NOMO-1 (cell line): Measurements from ENCODE around the gene SORT1.
A peak's percentile ranks its signal among the peaks of the same experiment; 100 is the strongest.
"Not testable (repeated sequence)": the region's sequence is repeated elsewhere in the genome, so short reads cannot be mapped to it uniquely, and the experiment has no call there.

Experiments used
- DNase-seq, 2 experiments: peaks; one replicate each; lab custom pipeline; 2025; ENCODE audit not compliant: unreplicated experiment in 2 of 2; lab: John Stamatoyannopoulos, UW

Gene SORT1

DNA sequence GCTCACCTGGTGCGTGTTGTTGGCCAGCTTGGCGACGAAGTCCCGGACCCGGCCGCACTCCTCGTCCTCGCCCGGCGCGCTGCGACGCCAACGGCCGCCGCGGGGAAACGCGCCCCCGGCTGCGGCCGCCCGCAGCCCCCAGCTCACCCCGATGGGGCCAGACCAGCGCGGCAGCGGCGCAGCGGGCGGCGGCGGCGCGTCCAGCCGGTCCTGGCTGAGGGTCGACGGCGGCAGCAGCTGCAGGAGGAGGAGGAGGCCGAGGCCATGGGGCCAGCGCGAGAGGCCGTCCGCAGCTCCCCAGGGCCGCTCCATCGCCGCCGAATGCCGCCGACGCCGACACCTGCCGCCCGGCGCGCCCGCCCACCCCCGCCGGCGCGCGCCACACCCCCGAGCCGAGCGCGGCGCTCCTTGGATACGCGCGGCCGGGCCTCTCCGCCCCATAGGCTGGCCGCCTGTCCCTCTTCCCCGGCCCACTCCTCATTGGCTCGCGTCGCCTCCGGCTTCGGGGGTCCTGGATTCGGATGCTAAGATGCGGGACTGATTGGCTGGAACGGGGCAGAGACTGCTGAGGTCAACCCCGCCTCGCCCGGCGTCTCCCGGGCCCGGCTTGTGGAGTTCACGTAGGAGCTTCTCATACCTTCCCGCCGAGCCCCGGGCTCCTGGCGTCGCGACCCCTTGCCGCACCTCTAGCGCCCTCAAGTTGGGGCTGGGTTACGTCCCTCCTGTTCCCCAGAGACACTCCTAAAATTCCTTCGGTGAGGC is at the start of gene SORT1:
SORT1 (minus strand) TSS at position 338 of the 762 bp plus-strand sequence; CDS start at position 312, 26 bp downstream.
- peak; percentile 72 to 85 for DNase-seq

- DNase-seq = not testable (repeated sequence)
Measured at GRCh38 chr1:109445949-109446695, 48.4 kb upstream of the SORT1 start.

DNA sequence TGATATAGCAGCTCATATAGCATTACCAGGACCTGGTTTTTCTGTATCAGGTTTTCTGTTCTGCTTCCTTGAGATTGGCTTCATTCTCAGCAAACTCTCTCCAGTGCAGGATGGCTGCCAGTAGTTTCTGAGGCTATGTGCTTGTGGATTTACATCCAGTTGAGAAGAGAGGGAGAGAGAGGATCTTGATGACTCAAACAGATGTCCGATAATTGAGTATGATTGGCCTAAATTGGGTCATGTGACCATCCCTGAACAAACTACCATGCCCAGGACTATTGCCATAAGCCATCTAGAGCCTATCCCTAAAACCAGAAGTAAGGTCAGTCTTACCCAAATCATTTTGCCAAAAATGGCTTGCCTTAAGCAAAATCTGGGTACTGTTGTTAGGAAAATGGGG is 46.6 kb upstream of the SORT1 start:
- DNase-seq = no peak

- no peak for DNase-seq
Measured at GRCh38 chr1:109443476-109443875, 45.8 kb upstream of the SORT1 start.

GRCh38 chr1:109441069-109441468 is 43.4 kb upstream of the SORT1 start:
- DNase-seq = no peak

GRCh38 chr1:109438798-109439297 is 41.1 kb upstream of the SORT1 start:
- peak; percentile 17 to 57 for DNase-seq

- no peak for DNase-seq
Measured at GRCh38 chr1:109434484-109434883, 36.8 kb upstream of the SORT1 start.

DNA sequence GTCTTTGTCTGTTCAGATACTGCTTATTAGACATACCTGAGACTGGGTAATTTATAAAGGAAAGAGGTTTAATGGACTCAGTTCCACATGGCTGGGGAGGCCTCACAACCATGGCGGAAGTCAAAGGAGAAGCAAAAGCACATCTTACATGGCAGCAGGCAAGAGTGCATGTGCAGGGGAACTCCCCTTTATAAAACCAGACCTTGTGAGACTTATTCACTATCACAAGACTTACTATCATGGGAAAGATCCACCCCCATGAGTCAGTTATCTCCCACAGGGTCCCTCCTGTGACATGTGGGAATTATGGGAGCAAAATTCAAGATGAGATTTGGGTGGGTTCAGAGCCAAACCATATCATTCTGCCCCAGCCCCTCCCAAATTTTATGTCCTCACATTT is 35.6 kb upstream of the SORT1 start:
- no peak for DNase-seq

DNA sequence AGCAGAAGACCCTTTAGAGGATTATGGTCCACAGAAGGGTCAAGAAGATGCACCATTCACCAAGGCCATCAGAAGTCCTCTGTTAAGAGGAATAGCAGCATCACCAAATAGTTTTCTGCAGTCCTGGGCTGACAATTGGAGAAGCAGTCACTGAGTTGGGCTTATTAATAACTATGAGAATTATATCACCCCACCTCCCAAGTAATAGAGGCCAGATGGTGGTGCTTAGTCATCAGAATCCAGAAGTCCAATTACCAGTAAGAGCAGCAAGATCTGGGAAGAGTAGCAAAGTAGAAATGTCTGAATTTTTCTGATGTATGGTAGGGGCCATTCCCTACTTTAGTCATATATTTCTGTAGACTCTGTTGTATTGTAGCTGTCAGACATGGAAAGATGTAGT is 34.6 kb upstream of the SORT1 start:
- no peak for DNase-seq

DNA sequence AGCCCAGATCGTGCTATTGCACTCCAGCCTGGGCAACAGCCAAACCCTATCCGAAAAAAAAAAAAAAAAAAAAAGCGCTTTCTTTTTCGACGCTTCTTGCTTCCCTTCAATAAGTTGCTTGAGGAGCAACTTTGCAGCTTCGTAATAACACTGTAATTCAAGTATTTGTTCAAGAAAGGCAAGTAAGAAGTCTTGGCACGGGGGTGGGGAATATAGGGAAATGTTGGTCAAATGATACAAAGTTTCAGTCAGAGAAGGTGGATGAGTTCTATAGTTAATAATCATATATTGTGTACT is 29.4 kb upstream of the SORT1 start:
- no peak for DNase-seq

GRCh38 chr1:109426281-109427170 is 28.8 kb upstream of the SORT1 start, which contains the start of gene PSMA5:
TSS of gene PSMA5 (minus strand) at chr1:109426448. CDS start at chr1:109426330, 118 bp downstream.
- peak; percentile 99 for DNase-seq

- peak; percentile 68 to 70 for DNase-seq
Measured at GRCh38 chr1:109425391-109426280, 27.9 kb upstream of the SORT1 start.

- no peak for DNase-seq
Measured at GRCh38 chr1:109423498-109423897, 25.8 kb upstream of the SORT1 start.

DNA sequence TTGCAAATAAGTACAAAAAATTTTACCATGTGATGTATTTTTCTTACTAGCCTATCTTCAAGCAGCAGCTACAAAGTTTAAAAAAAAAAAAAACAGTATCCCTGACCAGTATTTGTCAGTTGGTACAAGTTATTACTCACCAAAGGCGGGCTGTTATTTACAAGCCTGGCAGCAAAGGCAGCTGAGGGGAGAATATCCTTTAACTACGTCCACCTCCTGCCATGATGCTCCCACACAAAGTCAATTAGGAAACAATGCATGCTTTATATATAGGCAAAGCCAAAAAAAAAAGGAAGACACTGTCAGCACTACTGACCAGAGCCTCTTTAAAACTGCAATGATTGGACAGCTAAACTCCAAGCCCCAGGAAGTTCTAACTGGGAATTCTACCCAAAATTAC is 14.8 kb upstream of the SORT1 start:
- DNase-seq = no peak

- no peak for DNase-seq
Measured at GRCh38 chr1:109404838-109405237, 7.1 kb upstream of the SORT1 start.

- DNase-seq = no peak
Measured at GRCh38 chr1:109402025-109402424, 4.3 kb upstream of the SORT1 start.

DNA sequence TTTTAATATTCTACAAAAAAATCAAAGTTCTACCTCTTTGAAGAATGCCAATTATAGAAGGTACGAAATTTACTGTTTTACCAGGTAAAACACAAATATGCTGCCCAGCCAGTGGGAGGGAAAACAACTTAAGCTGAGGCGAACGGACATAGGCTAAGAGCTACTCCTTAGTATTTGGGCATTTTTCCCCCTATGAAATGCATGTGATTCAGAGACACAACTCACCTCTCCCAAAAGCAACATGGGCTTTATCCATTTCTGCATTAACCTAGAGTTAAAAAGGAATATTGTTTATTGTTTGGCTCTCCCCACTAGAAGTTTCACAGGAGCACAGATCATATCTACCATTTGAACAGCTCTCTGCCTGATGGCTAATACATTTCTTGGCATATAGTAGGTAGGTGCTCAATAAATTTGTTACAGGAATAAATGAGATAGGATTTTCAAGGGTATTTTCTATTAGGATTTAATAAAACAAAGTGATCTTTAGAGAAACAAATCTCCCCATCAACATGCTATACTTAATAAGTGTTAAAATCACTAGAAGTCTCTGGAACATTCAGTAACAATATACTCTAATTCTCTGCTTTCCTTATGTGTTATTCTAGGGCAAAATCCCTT is 2.4 kb upstream of the SORT1 start:
- DNase-seq = no peak

GRCh38 chr1:109399326-109399957 is 1.7 kb upstream of the SORT1 start:
- peak in 1 of 2 experiments; percentile 64 for DNase-seq
